Tibial nerve (tissue), 4 donors: ENCODE measurements around the gene SOX5. TPM values are rescaled to one million over a fixed set of nuclear protein-coding genes. Genes with fewer than 3 reads are reported as not detected.

ENCODE experiments used
- DNase-seq, 2 donors: peaks; one replicate each; pipeline ENCODE4 v3.0.0-alpha.2; 2019; ENCODE audit warnings: low spot score in 2 of 2
- H3K27ac ChIP-seq, 4 donors: fragments of 200-600 bp; sonication (generic) in 3 of 4; one replicate each; pipeline ENCODE4 v1.5.1; 2017 to 2019; ENCODE audit warnings: mild to moderate bottlenecking in 1 of 4
- H3K27me3 ChIP-seq, 2 donors: fragments of 200-600 bp; sonication (generic) in 1 of 2; one replicate each; pipeline versions ENCODE4 v1.5.1 to v1.6.0; 2017 to 2019
- H3K36me3 ChIP-seq, 3 donors: fragments of 200-600 bp; sonication (generic); one replicate each; pipeline ENCODE4 v1.5.1; 2018 to 2019
- H3K4me1 ChIP-seq, 4 donors: fragments of 200-600 bp; sonication (generic) in 3 of 4; one replicate each; pipeline ENCODE4 v1.5.1; 2017 to 2019
- H3K4me3 ChIP-seq, 4 donors: fragments of 200-600 bp; sonication (generic) in 3 of 4; one replicate each; pipeline ENCODE4 v1.5.1; 2017 to 2019; ENCODE audit warnings: mild to moderate bottlenecking in 1 of 4, moderate library complexity in 1 of 4
- H3K9me3 ChIP-seq, 4 donors: fragments of 200-600 bp; sonication (generic) in 3 of 4; one replicate each; pipeline ENCODE4 v1.5.1; 2017 to 2019
- CTCF ChIP-seq, 5 experiments: fragments of 200-600 bp in 3 of 5; fragments of 450-650 bp in 2 of 5; sonication (generic) in 3 of 5; IDR thresholded peaks; one replicate each; pipeline ENCODE4 v1.5.1; 2016 to 2019; ENCODE audit warnings: antibody characterized with exemption in 5 of 5, mild to moderate bottlenecking in 3 of 5, moderate library complexity in 2 of 5
- EP300 ChIP-seq, 2 donors: sonication (generic); formaldehyde crosslinking; IDR thresholded peaks; one replicate each; pipeline ENCODE4 v1.6.1; 2017; ENCODE audit warnings: antibody characterized with exemption in 2 of 2, mild to moderate bottlenecking in 1 of 2
- POLR2A ChIP-seq, 2 donors: fragments of 450-650 bp; IDR thresholded peaks; one replicate each; pipeline ENCODE4 v1.6.1; 2017; ENCODE audit warnings: antibody characterized with exemption in 2 of 2, mild to moderate bottlenecking in 2 of 2, moderate library complexity in 2 of 2
- WGBS, 2 donors: methylation state at CpG; one replicate each; pipeline ENCODE4 v1.1.5; 2018; 5-methylcytosine and 5-hydroxymethylcytosine counted together
- total RNA-seq, 4 donors: library from RNA; depleted of rRNA; stranded (reverse); fragments of >200 nt; gene quantifications; one replicate each; pipeline ENCODE4 v1.1.0, GENCODE V29; 2016

Gene SOX5
- total RNA-seq, 4 donors from 2014 or later = 24.0 to 53.8 (median 38.6) TPM

DNA sequence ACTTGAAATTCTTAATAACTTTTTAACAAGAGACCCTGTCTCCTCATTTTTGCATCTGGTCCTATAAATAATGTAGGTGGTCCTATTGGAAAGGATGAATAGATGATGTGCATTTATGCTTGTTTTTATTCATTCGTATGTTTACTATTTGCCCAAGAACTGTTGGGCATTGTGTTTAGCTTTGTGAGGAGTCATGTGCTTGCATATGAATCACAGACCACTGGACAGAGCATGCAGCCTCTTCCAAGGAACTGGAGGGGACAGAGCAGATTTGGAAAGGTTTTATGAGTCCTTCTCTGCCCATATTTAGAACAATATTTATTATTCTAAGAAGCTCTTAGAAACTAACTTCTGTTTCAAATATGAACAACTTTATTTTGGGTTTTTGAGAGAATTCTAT, 414.0 kb downstream of the SOX5 start:
- peaks cover 0 to under 1% (median 0%) of the 10 kb centered on the region in 4 donors for H3K4me1 ChIP-seq
- WGBS, 2 donors = 56 to 63% methylated on average over 1 of the region's 1 CpG
- no peaks in the 10 kb centered on the region for H3K27me3 ChIP-seq
- DNase-seq = no peak
- H3K27ac ChIP-seq = no peak overlapping the region
- H3K36me3 ChIP-seq = peaks cover 0 to 42% (median 0%) of the 10 kb centered on the region in 3 donors
- TF ChIP-seq EP300 (IDR thresholded peaks at IDR 0.05) = no peak
- no peak for TF ChIP-seq CTCF (IDR thresholded peaks at IDR 0.05)
- TF ChIP-seq POLR2A (IDR thresholded peaks at IDR 0.05) = no peak
- no peak overlapping the region for H3K4me3 ChIP-seq
- no peaks in the 10 kb centered on the region for H3K9me3 ChIP-seq

GRCh38 chr12:23534196-23534595, 415.3 kb downstream of the SOX5 start:
- no peak overlapping the region for H3K4me3 ChIP-seq
- no peak for DNase-seq
- H3K4me1 ChIP-seq = no peaks in the 10 kb centered on the region
- H3K9me3 ChIP-seq = no peaks in the 10 kb centered on the region
- TF ChIP-seq EP300 (IDR thresholded peaks at IDR 0.05) (no peak), CTCF (IDR thresholded peaks at IDR 0.05) (no peak), POLR2A (IDR thresholded peaks at IDR 0.05) (no peak)
- H3K27me3 ChIP-seq = no peaks in the 10 kb centered on the region
- 95 to 99% methylated on average over 8 of the region's 8 CpGs for WGBS, 2 donors
- H3K36me3 ChIP-seq = peaks cover 0 to 38% (median 0%) of the 10 kb centered on the region in 3 donors
- no peak overlapping the region for H3K27ac ChIP-seq

- Histone ChIP-seq H3K27ac (no peak overlapping the region), H3K4me1 (no peaks in the 10 kb centered on the region), H3K36me3 (peaks cover 0 to 34% (median 0%) of the 10 kb centered on the region in 3 donors), H3K4me3 (no peak overlapping the region), H3K27me3 (no peaks in the 10 kb centered on the region), H3K9me3 (no peaks in the 10 kb centered on the region)
- 87 to 94% methylated on average over 1 of the region's 1 CpG for WGBS, 2 donors
- TF ChIP-seq POLR2A (IDR thresholded peaks at IDR 0.05) (no peak), CTCF (IDR thresholded peaks at IDR 0.05) (no peak), EP300 (IDR thresholded peaks at IDR 0.05) (no peak)
- no peak for DNase-seq
Measured at GRCh38 chr12:23533699-23534098, 415.8 kb downstream of the SOX5 start.

DNA sequence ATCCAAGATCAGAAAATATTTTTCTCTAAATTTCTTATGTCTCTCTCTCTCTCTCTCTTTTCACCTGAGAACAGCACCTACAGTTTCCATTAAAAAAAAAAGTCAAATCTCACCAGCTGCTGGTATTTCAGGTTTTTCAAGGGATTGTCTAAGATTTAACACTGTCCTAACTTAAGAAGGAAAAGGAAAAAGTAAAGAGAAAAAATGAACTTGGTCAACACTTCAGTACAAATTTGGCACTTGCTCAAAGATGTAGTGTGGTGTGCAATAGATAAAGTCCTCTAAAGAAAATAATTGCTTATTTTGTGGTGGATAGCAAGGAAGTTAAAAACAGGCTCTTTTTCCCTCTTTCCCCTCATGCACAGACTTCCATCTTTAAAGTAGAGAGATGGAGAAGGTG, 416.2 kb downstream of the SOX5 start:
- TF ChIP-seq CTCF (IDR thresholded peaks at IDR 0.05) (no peak), POLR2A (IDR thresholded peaks at IDR 0.05) (no peak), EP300 (IDR thresholded peaks at IDR 0.05) (no peak)

GRCh38 chr12:23528316-23528715, 421.2 kb downstream of the SOX5 start:
- H3K9me3 ChIP-seq = peaks cover 0 to 11% (median 0%) of the 10 kb centered on the region in 4 donors
- DNase-seq = no peak
- TF ChIP-seq CTCF (IDR thresholded peaks at IDR 0.05) (no peak), POLR2A (IDR thresholded peaks at IDR 0.05) (no peak), EP300 (IDR thresholded peaks at IDR 0.05) (no peak)
- no peaks in the 10 kb centered on the region for H3K36me3 ChIP-seq
- H3K4me1 ChIP-seq = no peaks in the 10 kb centered on the region
- 96 to 100% methylated on average over 1 of the region's 1 CpG for WGBS, 2 donors
- no peak overlapping the region for H3K27ac ChIP-seq
- H3K27me3 ChIP-seq = no peaks in the 10 kb centered on the region
- H3K4me3 ChIP-seq = no peak overlapping the region

More for the DNA sequence above, 416.2 kb downstream of the SOX5 start:
- H3K9me3 ChIP-seq = no peaks in the 10 kb centered on the region
- H3K4me3 ChIP-seq = no peak overlapping the region
- H3K4me1 ChIP-seq = no peaks in the 10 kb centered on the region
- H3K27ac ChIP-seq = no peak overlapping the region
- H3K27me3 ChIP-seq = no peaks in the 10 kb centered on the region
- DNase-seq = no peak
- peaks cover 0 to 34% (median 0%) of the 10 kb centered on the region in 3 donors for H3K36me3 ChIP-seq
